ENCODE data around the gene STYX. TPM values are rescaled to one million over a fixed set of nuclear protein-coding genes. Genes with fewer than 3 reads are reported as not detected.
A peak's percentile ranks its signal among the peaks of the same experiment; 100 is the strongest.

Gene STYX
- total RNA-seq, 1 experiment from 2014 or later: 15.9 TPM

- no peak for DNase-seq (ENCODE audit: low read depth)
Measured at GRCh38 chr14:52790011-52790755, 60.2 kb downstream of the STYX start.

- DNase-seq (ENCODE audit: low read depth): no peak
Measured at GRCh38 chr14:52790756-52791222, 60.8 kb downstream of the STYX start.

- DNase-seq (ENCODE audit: low read depth): peak; percentile 90
Measured at GRCh38 chr14:52791223-52792096, 61.5 kb downstream of the STYX start, which contains the start of gene GNPNAT1. GNPNAT1 (minus strand) TSS chr14:52791607; CDS start chr14:52784650, 6,957 bp downstream.

GRCh38 chr14:52792097-52792415 is 62.1 kb downstream of the STYX start:
- no peak for DNase-seq (ENCODE audit: low read depth)

GRCh38 chr14:52793061-52793460 is 63.1 kb downstream of the STYX start:
- no peak for DNase-seq (ENCODE audit: low read depth)

GRCh38 chr14:52797653-52798052 is 67.7 kb downstream of the STYX start:
- no peak for DNase-seq (ENCODE audit: low read depth)

- DNase-seq (ENCODE audit: low read depth): no peak
Measured at GRCh38 chr14:52798826-52799225, 68.9 kb downstream of the STYX start.

- peak; percentile 56 for DNase-seq (ENCODE audit: low read depth)
Measured at GRCh38 chr14:52801014-52801712, 71.2 kb downstream of the STYX start.

- DNase-seq (ENCODE audit: low read depth): peak; percentile 25
Measured at GRCh38 chr14:52802597-52802996, 72.6 kb downstream of the STYX start.

GRCh38 chr14:52806115-52806514 is 76.1 kb downstream of the STYX start:
- DNase-seq (ENCODE audit: low read depth): no peak

GRCh38 chr14:52808101-52808500 is 78.1 kb downstream of the STYX start:
- no peak for DNase-seq (ENCODE audit: low read depth)

- no peak for DNase-seq (ENCODE audit: low read depth)
Measured at GRCh38 chr14:52821805-52822250, 91.9 kb downstream of the STYX start.

GRCh38 chr14:52824462-52824861 is 94.5 kb downstream of the STYX start:
- DNase-seq (ENCODE audit: low read depth): peak; percentile 22

Other genes starting within 250 kb of the STYX start
- gene TXNDC16, start 177.7 kb upstream of the STYX start, total RNA-seq (2014; rRNA removed; shearing (Covaris generic)): 2.4 and 2.8 TPM in 2 replicates
- gene GPR137C, start 177.3 kb upstream of the STYX start, total RNA-seq (2014; rRNA removed; shearing (Covaris generic)): 0.49 and 1.1 TPM in 2 replicates
- gene ERO1A, start 34.6 kb upstream of the STYX start, total RNA-seq (2014; rRNA removed; shearing (Covaris generic)): 85.4 and 86.5 TPM in 2 replicates
- 162 and 186 TPM in 2 replicates for gene PSMC6, start 23.0 kb upstream of the STYX start, total RNA-seq (2014; rRNA removed; shearing (Covaris generic))
- 16.5 and 19.6 TPM in 2 replicates for gene GNPNAT1, start 61.4 kb downstream of the STYX start, total RNA-seq (2014; rRNA removed; shearing (Covaris generic))
- 70.3 and 84.1 TPM in 2 replicates for gene FERMT2, start 220.9 kb downstream of the STYX start, total RNA-seq (2014; rRNA removed; shearing (Covaris generic))